22Rv1 (cell line): Measurements from ENCODE around the gene MYL1.

ENCODE experiments used
- CTCF ChIP-seq: fragments of 450-650 bp; IDR thresholded peaks from 2 replicates; pipeline ENCODE4 v1.5.1; 2017; ENCODE audit warnings: mild to moderate bottlenecking
- ZFX ChIP-seq: fragments of 450-650 bp; IDR thresholded peaks from 2 replicates; pipeline ENCODE4 v1.6.1; 2017; ENCODE audit warnings: antibody characterized with exemption, borderline replicate concordance

DNA sequence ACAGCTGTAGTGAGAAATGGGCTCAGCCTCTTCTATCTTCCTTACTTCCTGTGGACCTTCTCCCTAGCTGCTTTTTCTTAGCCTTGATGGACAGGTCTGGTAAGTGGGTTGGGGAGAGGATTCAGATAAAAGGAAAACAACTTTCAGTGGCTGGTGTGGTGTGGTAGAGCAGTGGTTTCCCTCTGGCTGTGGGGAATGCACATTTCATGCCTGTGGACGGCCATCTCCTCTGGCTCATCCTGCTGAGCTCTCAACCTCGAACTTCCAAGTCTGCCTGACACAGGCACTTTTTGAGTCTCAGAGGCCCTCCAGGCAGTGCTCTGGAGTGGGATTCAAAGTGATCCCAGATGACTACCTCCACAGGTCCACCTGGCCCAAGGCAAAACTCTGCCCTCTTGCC lies 51.1 kb downstream of the MYL1 start:
- TF ChIP-seq CTCF: no peak
- TF ChIP-seq ZFX: no peak
